ENCODE measurements around the gene VEZT.

The VEZT gene

GRCh38 chr12:95286713-95287112 is 69.1 kb downstream of the VEZT start:
- POLR2A ChIA-PET: no interaction called here
- TF ChIP-seq FOXM1 (IDR thresholded peaks at IDR 0.05; ENCODE audit: borderline replicate concordance) (no peak), ARNT (IDR thresholded peaks at IDR 0.05) (no peak), FOXA1 (IDR thresholded peaks at IDR 0.05) (no peak), BHLHE40 (IDR thresholded peaks at IDR 0.05; ENCODE audit: borderline replicate concordance) (no peak), SP1 (IDR thresholded peaks at IDR 0.05) (no peak), ZNF384 (IDR thresholded peaks at IDR 0.05) (no peak), CTBP1 (IDR thresholded peaks at IDR 0.05; ENCODE audit: borderline replicate concordance) (no peak), FOXK2 (IDR thresholded peaks at IDR 0.05) (no peak)
- TF ChIP-seq, protein P1, sequence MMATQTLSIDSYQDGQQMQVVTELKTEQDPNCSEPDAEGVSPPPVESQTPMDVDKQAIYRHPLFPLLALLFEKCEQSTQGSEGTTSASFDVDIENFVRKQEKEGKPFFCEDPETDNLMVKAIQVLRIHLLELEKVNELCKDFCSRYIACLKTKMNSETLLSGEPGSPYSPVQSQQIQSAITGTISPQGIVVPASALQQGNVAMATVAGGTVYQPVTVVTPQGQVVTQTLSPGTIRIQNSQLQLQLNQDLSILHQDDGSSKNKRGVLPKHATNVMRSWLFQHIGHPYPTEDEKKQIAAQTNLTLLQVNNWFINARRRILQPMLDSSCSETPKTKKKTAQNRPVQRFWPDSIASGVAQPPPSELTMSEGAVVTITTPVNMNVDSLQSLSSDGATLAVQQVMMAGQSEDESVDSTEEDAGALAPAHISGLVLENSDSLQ (IDR thresholded peaks at IDR 0.05): no peak
- DNase-seq (ENCODE audit: extremely low spot score): no peak
- CTCF ChIA-PET: no interaction called here

- no peak for DNase-seq (ENCODE audit: extremely low spot score)
- TF ChIP-seq NFRKB (IDR thresholded peaks at IDR 0.05) (no peak), ARNT (IDR thresholded peaks at IDR 0.05) (no peak), SUZ12 (IDR thresholded peaks at IDR 0.05) (no peak), BHLHE40 (IDR thresholded peaks at IDR 0.05; ENCODE audit: borderline replicate concordance) (no peak), CTBP1 (IDR thresholded peaks at IDR 0.05; ENCODE audit: borderline replicate concordance) (no peak), ZNF384 (IDR thresholded peaks at IDR 0.05) (no peak), FOXA1 (IDR thresholded peaks at IDR 0.05) (no peak), FOXK2 (IDR thresholded peaks at IDR 0.05) (no peak), ELF4 (IDR thresholded peaks at IDR 0.05) (no peak), HDGF (IDR thresholded peaks at IDR 0.05; ENCODE audit: borderline replicate concordance) (no peak), LEF1 (IDR thresholded peaks at IDR 0.05; ENCODE audit: borderline replicate concordance) (no peak), TARDBP (IDR thresholded peaks at IDR 0.05) (no peak), SP1 (IDR thresholded peaks at IDR 0.05) (no peak), FOXM1 (IDR thresholded peaks at IDR 0.05; ENCODE audit: borderline replicate concordance) (no peak), L3MBTL2 (conservative IDR thresholded peaks at IDR 0.05) (no peak)
- TF ChIP-seq, protein P1 (IDR thresholded peaks at IDR 0.05): no peak
- ChIA-PET POLR2A (no interaction called here), CTCF (no interaction called here)
These were observed 73.9 kb downstream of the VEZT start for GRCh38 chr12:95291501-95291900.

GRCh38 chr12:95298916-95299315 is 81.3 kb downstream of the VEZT start:
- ChIA-PET CTCF (no interaction called here), POLR2A (no interaction called here)
- no peak for TF ChIP-seq CTBP1 (IDR thresholded peaks at IDR 0.05; ENCODE audit: borderline replicate concordance)
- no peak for TF ChIP-seq ELF4 (IDR thresholded peaks at IDR 0.05)
- no peak for TF ChIP-seq FOXK2 (IDR thresholded peaks at IDR 0.05)
- TF ChIP-seq L3MBTL2 (conservative IDR thresholded peaks at IDR 0.05): no peak
- TF ChIP-seq ZNF384 (IDR thresholded peaks at IDR 0.05): no peak
- TF ChIP-seq SP1 (IDR thresholded peaks at IDR 0.05): no peak
- no peak for TF ChIP-seq NFRKB (IDR thresholded peaks at IDR 0.05)
- no peak for TF ChIP-seq ARNT (IDR thresholded peaks at IDR 0.05)
- TF ChIP-seq, protein P1 (IDR thresholded peaks at IDR 0.05): no peak
- no peak for TF ChIP-seq TARDBP (IDR thresholded peaks at IDR 0.05)
- TF ChIP-seq FOXA1 (IDR thresholded peaks at IDR 0.05): no peak
- TF ChIP-seq LEF1 (IDR thresholded peaks at IDR 0.05; ENCODE audit: borderline replicate concordance): no peak
- no peak for TF ChIP-seq BHLHE40 (IDR thresholded peaks at IDR 0.05; ENCODE audit: borderline replicate concordance)
- TF ChIP-seq SUZ12 (IDR thresholded peaks at IDR 0.05): no peak
- no peak for TF ChIP-seq HDGF (IDR thresholded peaks at IDR 0.05; ENCODE audit: borderline replicate concordance)
- TF ChIP-seq FOXM1 (IDR thresholded peaks at IDR 0.05; ENCODE audit: borderline replicate concordance): no peak

DNA sequence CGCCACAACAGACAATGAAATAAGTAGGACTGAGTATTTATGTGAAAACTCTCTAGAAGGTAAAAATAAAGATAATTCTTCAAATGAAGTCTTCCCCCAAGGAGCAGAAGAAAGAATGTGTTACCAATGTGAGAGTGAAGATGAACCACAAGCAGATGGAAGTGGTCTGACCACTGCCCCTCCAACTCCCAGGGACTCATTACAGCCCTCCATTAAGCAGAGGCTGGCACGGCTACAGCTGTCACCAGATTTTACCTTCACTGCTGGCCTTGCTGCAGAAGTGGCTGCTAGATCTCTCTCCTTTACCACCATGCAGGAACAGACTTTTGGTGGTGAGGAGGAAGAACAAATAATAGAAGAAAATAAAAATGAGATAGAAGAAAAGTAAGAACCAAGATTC is 82.7 kb downstream of the VEZT start:
- CTCF ChIA-PET: no interaction called here

More at GRCh38 chr12:95298916-95299315, 81.3 kb downstream of the VEZT start:
- no peak for DNase-seq (ENCODE audit: extremely low spot score)

DNA sequence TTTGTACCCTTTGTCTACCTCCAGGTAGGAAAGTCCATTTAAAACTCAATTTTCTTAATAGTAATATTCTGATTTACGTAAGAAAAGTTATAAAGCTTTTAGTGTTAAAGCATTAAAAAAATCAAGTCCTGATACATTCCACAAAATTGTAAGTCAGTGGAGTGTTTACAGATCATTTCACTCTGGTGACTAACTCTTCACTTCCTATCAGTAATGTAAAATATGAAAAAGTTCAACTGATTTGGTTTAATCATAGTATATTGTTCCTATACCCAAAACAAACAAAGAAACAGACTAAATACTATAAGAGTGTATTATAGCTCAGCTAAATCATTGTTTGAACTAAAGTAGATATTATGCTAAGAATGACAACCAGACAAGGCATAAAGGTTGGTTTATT is 85.9 kb downstream of the VEZT start:
- DNase-seq (ENCODE audit: extremely low spot score): no peak
- POLR2A ChIA-PET: no interaction called here
- no peak for TF ChIP-seq FOXM1 (IDR thresholded peaks at IDR 0.05; ENCODE audit: borderline replicate concordance)
- TF ChIP-seq TARDBP (IDR thresholded peaks at IDR 0.05): no peak
- TF ChIP-seq HDGF (IDR thresholded peaks at IDR 0.05; ENCODE audit: borderline replicate concordance): no peak
- CTCF ChIA-PET: no interaction called here

More for the DNA sequence above, 82.7 kb downstream of the VEZT start:
- TF ChIP-seq HDGF (IDR thresholded peaks at IDR 0.05; ENCODE audit: borderline replicate concordance) (no peak), FOXM1 (IDR thresholded peaks at IDR 0.05; ENCODE audit: borderline replicate concordance) (no peak), TARDBP (IDR thresholded peaks at IDR 0.05) (no peak), LEF1 (IDR thresholded peaks at IDR 0.05; ENCODE audit: borderline replicate concordance) (no peak), BHLHE40 (IDR thresholded peaks at IDR 0.05; ENCODE audit: borderline replicate concordance) (no peak), SUZ12 (IDR thresholded peaks at IDR 0.05) (no peak), FOXK2 (IDR thresholded peaks at IDR 0.05) (no peak), ARNT (IDR thresholded peaks at IDR 0.05) (no peak), NFRKB (IDR thresholded peaks at IDR 0.05) (no peak), SP1 (IDR thresholded peaks at IDR 0.05) (no peak), CTBP1 (IDR thresholded peaks at IDR 0.05; ENCODE audit: borderline replicate concordance) (no peak), ZNF384 (IDR thresholded peaks at IDR 0.05) (no peak), ELF4 (IDR thresholded peaks at IDR 0.05) (no peak), FOXA1 (IDR thresholded peaks at IDR 0.05) (no peak), L3MBTL2 (conservative IDR thresholded peaks at IDR 0.05) (no peak)
- TF ChIP-seq, protein P1 (IDR thresholded peaks at IDR 0.05): no peak
- no peak for DNase-seq (ENCODE audit: extremely low spot score)
- POLR2A ChIA-PET: no interaction called here
